Left cardiac atrium (tissue), 4 donors: ENCODE measurements around the gene TRIM72. TPM values are rescaled to one million over a fixed set of nuclear protein-coding genes. Genes with fewer than 3 reads are reported as not detected.
"Not testable (repeated sequence)": the region's sequence is repeated elsewhere in the genome, so short reads cannot be mapped to it uniquely, and the experiment has no call there.

Source experiments
- ATAC-seq, 2 donors: fragments of 200-7000 bp; cut with Tn5 transposase; one replicate each; pipeline ENCODE4 v1.9.1; 2020; ENCODE audit warnings: mild to moderate bottlenecking in 2 of 2, moderate library complexity in 2 of 2
- DNase-seq: peaks from one replicate; pipeline ENCODE4 v3.0.0-alpha.2; 2020
- intact Hi-C, 2 donors: fragments of 100-400 bp; cut with DNase I; formaldehyde crosslinking; loops; one replicate each; pipeline versions ENCODE4 v1.14.1 to v1.15.1; 2022 to 2023
- total RNA-seq, 2 donors: library from RNA; stranded (reverse); fragmentation: NEBNext Ultra II Directional; extraction: Animal tissue kit (Norgen Biotek cat#: 25700); gene quantifications; one replicate each; pipeline ENCODE4 v1.2.1, GENCODE V29; 2021
- donor health status: DM: no; HTN: yes; CAD: no.
- donor health status: DM: no; HTN: yes; CAD: no; lungs with severe emphysema.
- donor health status: DM: yes; HTN: yes; CAD: no.
- donor health status: Dilated cardiomyopathy.

TRIM72 gene
- total RNA-seq, 2 donors from 2014 or later, result 0.44 to 0.47 TPM

DNA sequence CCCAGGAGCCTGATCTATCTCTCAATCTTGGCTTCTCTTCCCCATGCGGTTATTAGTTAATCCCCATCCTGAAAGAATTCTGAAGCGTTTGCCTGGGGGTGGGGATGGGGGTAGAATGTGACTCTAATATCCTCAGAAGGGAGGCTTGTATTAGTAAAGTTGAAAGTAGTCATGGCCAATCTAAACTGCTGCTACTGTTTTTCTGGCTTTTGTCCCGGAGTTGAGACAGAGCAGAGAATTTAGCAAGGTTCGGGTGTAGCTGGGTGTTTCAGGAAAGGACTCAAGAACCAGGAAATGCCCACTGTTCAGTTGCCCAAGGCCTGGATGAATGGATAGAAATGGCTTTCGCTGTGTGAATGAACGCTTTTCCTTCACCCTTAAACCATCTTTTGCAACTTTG lies 28.3 kb downstream of the TRIM72 start:
- intact Hi-C loops, result no loop called here
- DNase-seq, result no peak
- ATAC-seq, result peak in 1 of 2 donors; percentile 47

DNA sequence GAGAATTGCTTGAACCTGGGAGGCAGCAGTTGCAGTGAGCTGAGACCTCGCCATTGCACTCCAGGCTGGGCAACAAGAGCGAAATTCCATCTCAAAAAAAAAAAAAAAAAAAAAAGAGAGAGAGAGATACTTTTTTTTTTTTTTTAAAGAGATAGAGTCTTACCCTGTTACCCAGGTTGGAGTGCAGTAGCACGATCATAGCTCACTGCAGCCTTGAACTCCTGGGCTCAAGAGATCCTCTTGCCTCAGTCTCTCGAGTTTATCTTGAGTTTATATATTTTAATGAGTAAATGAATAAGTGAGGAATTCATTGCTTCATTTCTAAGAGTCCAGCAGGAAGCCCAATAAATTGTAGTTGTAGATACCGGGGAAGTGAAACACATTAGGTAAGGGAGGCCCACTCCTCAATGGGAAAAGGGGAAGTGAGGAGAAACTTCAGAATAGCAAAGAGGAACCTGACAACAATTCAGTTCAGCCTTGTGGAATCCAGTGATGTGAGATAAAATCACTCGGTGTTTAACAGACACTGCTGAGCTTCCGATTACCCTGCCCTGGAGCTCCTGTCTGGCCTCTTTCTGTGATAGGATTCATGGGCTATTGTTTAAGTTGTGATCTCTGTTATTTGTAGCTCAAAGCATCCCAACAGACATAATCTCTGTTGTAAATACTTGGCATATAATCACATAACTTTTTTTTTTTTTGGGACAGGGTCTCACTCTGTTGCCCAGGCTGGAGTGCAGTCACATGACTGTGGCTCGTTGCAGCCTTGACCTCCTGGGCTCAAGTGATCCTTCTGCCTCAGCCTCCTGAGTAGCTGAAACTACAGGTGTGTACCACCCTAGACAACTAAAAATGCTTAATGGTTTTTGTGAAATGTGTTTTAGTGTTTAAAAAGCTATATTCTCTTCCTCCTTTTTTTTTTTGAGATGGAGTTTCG lies 30.1 kb downstream of the TRIM72 start:
- ATAC-seq (peak in 1 of 2 donors; percentile 26), DNase-seq (no peak)
- intact Hi-C loops, result no loop called here

- intact Hi-C loops, DNase-seq, ATAC-seq: not testable (repeated sequence)
Measured at GRCh38 chr16:31245598-31245997, 31.7 kb downstream of the TRIM72 start.

GRCh38 chr16:31246296-31246695 lies 32.4 kb downstream of the TRIM72 start:
- DNase-seq (no peak), ATAC-seq (no peak)
- intact Hi-C loops, result no loop called here

- intact Hi-C loops, result no loop called here
- no peak for ATAC-seq
Measured at GRCh38 chr16:31248344-31248743, 34.4 kb downstream of the TRIM72 start.

DNA sequence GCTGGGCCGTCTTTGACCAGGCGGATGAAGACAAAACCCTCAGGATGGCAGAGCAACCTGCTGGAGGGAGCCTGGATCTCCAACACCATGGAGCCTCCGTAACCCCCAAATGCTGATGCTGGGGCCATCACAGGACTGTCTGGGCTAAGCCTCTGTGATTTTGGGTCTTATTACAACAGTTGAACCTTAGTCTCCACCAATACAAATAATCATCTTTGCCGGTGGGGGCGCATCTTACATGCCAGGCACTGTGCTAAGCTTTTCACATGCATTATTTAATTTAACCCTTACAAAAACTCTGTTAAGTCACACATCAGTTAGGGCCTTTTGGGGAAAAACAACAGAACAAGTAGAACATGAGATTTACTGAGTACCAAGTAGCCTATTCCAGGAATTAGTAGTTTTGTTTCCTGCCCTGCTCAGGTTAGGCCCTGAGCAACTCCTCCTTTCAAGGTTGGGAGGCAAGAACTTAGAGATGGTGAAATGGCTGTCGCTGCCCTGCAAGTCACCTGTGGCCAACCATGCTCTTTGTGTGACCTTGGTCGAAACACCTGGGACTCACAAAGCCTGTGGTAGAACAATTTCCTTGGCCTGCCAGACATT lies 37.0 kb downstream of the TRIM72 start:
- DNase-seq, result no peak
- ATAC-seq, result no peak
- intact Hi-C loops, result no loop called here

More at GRCh38 chr16:31248344-31248743, 34.4 kb downstream of the TRIM72 start:
- DNase-seq, result no peak

GRCh38 chr16:31251435-31251834 lies 37.5 kb downstream of the TRIM72 start:
- ATAC-seq (no peak), DNase-seq (no peak)
- intact Hi-C loops, result no loop called here

DNA sequence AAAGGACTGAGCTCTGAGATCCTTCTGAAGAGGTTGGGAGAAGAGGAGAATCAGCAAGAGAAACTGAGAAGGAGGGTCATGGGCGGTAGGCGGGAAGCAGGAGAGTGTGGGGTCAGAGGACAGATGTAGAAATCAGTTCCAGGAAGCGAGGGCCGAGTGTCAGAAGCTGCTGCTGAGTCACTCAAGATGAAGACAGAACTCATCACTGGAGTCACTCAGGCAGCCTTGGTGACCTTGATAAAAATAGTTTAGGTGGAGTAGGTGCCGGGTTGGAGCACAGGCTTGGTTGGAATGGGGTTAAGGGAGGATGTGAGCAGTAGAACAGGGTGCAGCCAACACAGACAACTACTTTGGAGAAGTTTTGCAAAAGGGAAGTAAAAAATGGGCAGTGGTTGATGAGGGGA lies 39.7 kb downstream of the TRIM72 start:
- DNase-seq (peak; percentile 44), ATAC-seq (peak; percentile 34 to 77)
- intact Hi-C loops, result no loop called here

DNA sequence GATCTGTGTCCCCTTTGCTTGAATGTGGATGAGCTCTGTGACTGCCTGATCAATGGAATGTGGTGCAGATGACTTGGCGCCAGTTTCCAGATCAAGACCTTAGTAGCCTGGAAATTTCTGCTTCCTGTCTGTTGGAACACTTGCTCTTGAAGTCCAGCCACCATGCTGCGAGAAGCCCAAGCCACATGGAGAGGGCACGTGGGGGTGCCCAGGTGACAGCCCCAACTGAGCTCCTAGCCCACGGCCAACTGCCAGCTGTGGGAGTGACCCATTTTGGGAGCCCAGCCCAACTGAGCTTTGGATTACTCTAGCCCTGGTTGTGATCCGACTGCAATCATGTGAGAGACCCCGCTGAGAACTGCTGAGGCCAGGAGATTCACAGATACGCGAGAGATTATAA lies 42.5 kb downstream of the TRIM72 start:
- ATAC-seq, result no peak
- no peak for DNase-seq
- intact Hi-C loops, result no loop called here

DNA sequence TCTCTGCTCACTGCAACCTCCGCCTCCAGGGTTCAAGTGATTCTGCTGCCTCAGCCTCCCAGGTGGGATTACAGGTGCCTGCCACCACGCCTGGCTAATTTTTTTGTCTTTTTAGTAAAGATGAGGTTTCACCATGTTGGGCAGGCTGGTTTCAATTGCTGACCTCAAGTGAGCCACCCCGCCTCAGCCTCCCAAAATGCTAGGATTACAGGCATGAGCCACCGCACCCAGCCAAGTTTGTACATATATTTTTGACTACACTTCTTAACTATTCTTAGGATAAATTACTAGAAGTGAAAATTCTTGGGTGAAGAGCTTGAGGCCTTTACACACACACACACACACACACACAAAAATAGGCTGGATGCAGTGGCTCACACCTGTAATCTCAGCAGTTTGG lies 44.4 kb downstream of the TRIM72 start:
- ATAC-seq, result no peak
- no peak for DNase-seq
- intact Hi-C loops, result no loop called here

DNA sequence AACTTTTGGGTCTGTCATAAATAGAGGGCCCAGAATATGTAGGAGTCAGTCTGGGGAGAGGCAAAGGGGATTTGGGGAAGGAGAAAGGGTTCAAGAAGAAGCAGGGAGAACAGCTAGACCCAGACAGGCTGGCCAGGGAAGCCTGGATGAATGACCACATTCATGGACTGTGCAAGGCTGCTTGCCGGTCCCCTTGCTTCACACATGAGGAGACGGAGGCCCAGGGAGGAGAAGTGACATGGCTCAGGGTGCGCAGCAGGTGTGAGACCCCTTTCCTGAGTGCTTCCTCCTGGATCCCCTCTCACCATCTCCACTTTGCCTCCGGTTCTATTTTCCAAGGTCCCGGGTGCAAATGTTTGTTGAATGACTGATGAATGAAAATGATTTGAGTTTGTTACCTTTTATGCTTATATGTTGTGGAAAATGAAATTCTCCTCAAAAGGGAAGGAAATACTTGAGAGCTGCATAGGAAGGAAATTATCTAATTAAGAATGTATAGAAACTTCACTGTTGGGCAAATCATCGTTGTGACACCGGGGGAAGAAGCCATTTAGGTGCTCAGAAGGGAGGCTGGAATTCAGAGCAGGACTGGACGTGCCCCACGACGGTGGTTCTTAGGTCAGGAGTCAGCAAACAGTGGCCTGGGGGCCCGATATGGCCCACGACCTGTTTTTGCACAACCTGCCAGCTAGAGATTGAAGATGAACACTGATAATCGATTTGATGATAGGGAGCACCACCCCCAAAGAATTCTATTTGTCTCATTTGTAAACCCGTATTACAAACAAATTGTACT lies 46.4 kb downstream of the TRIM72 start:
- ATAC-seq (no peak), DNase-seq (no peak)
- intact Hi-C loops, result no loop called here

GRCh38 chr16:31262084-31262483 lies 48.2 kb downstream of the TRIM72 start:
- DNase-seq (no peak), ATAC-seq (no peak)
- intact Hi-C loops, result no loop called here

- ATAC-seq, result peak in 1 of 2 donors; percentile 12
Measured at GRCh38 chr16:31265329-31266245, 51.7 kb downstream of the TRIM72 start.

DNA sequence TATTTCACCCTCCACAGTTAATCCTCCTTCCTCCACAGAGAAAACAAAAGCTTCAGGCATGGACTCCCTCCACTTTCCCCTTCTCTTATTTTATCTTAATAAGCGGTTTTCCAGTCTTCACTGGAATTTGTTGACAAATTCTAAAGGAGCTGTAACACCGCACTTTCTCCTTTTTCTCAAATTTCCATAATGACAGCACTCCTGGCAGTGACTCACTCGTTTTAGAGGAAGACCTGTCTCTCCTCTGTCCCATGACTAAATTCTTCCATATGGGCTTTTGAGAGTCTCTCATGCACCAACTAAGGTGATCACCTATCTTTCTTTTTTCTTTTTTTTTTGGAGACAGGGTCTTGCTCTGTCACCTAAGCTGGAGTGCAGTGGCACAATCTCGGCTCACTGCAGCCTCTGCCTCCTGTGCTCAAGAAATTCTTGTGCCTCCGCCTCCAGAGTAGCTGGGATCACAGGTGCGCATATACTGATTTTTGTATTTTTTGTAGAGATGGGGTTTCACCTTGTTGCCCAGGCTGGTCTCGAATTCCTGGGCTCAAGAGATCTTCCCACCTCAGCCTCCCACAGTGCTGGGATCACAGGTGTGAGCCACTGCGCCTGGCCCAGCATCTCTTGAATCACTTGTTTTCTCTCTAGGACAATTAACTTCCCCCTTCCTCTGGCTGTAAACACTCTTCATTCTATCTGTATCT lies 53.6 kb downstream of the TRIM72 start:
- no peak for DNase-seq

More at GRCh38 chr16:31265329-31266245, 51.7 kb downstream of the TRIM72 start:
- DNase-seq, result no peak
- intact Hi-C loops, result no loop called here

GRCh38 chr16:31268033-31268365 lies 54.1 kb downstream of the TRIM72 start:
- ATAC-seq, result no peak
- intact Hi-C loops, result no loop called here
- no peak for DNase-seq

More for the DNA sequence above, 53.6 kb downstream of the TRIM72 start:
- ATAC-seq, result no peak
- intact Hi-C loops, result no loop called here

DNA sequence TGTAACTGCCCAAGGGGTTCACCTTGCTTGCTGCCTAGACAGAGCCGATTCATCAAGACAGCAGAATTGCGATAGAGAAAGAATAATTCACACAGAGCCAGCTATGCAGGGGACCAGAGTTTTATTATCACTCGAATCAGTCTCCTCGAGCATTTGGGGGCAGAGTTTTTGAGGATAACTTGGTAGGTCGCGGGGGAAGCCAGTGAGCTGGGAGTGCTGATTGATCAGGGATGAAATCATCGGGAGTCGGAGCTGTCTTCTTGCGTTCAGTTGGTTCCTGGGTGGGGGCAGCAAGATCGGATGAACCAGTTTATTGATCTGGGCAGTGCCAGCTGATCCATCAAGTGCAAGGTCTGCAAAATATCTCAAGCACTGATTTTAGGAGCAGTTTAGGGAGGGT lies 55.0 kb downstream of the TRIM72 start:
- DNase-seq, result no peak
- ATAC-seq, result no peak
- intact Hi-C loops, result no loop called here

DNA sequence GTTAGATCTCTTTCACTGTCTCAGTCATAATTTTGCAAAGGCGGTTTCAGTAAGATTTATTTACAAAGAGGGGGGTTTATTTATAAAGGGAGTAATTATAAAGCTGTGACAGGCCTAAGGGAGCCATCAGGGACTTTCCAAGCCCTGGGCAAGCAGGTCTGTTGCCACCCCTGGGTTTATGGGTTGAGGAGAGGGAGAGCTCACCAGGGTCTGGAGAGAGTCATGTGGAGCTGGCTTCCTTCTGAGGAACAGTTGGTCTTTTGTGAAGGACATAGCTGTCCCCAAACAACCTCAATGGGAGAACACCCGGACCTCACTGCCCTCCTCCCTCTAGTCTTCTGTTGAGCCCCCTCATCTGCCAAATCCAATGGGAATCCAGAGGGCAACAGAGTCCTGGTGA lies 55.6 kb downstream of the TRIM72 start:
- ATAC-seq, result no peak
- intact Hi-C loops, result no loop called here
- DNase-seq, result no peak

- DNase-seq, ATAC-seq, intact Hi-C loops: not testable (repeated sequence)
Measured at GRCh38 chr16:31269973-31270372, 56.1 kb downstream of the TRIM72 start.
